Stomach (tissue), 9 donors: ENCODE results near the gene PALLD. TPM values are rescaled to one million over a fixed set of nuclear protein-coding genes. Genes with fewer than 3 reads are reported as not detected.

Experiments
- DNase-seq, 2 donors: peaks; one replicate each; pipeline versions ENCODE4 v3.0.0 to v3.0.0-alpha.2; 2013 to 2019
- H3K27ac ChIP-seq, 5 donors: fragments of 200-600 bp in 4 of 5; sonication (generic) in 4 of 5; one replicate each; pipeline ENCODE4 v1.5.1; 2013 to 2019; ENCODE audit warnings: mild to moderate bottlenecking in 1 of 5, moderate library complexity in 1 of 5
- H3K27me3 ChIP-seq, 3 donors: fragments of 200-600 bp; sonication (generic); one replicate each; pipeline ENCODE4 v1.5.1; 2017 to 2019; ENCODE audit warnings: mixed run types in 1 of 3
- H3K36me3 ChIP-seq, 4 donors: fragments of 200-600 bp; sonication (generic); 1 replicate in 3 of 4; 2 replicates in 1 of 4; pipeline ENCODE4 v1.5.1; 2016 to 2019
- H3K4me1 ChIP-seq, 4 donors: fragments of 200-600 bp; sonication (generic); one replicate each; pipeline ENCODE4 v1.5.1; 2016 to 2019
- H3K4me3 ChIP-seq, 4 donors: fragments of 200-600 bp; sonication (generic) in 3 of 4; one replicate each; pipeline ENCODE4 v1.5.1; 2016 to 2019; ENCODE audit warnings: mild to moderate bottlenecking in 1 of 4
- H3K9me3 ChIP-seq, 4 donors: fragments of 200-600 bp; sonication (generic); one replicate each; pipeline ENCODE4 v1.5.1; 2016 to 2019
- EP300 ChIP-seq: sonication (generic); formaldehyde crosslinking; IDR thresholded peaks from one replicate; pipeline ENCODE4 v1.6.1; 2017; ENCODE audit warnings: antibody characterized with exemption
- POLR2A ChIP-seq, 4 donors: fragments of 450-650 bp; IDR thresholded peaks; one replicate each; pipeline ENCODE4 v1.6.1; 2016; ENCODE audit warnings: antibody characterized with exemption in 4 of 4, control low read depth in 2 of 4, mild to moderate bottlenecking in 1 of 4, moderate library complexity in 1 of 4
- POLR2AphosphoS5 ChIP-seq, 3 donors: sonication (generic); formaldehyde crosslinking; IDR thresholded peaks; one replicate each; pipeline ENCODE4 v1.6.1; 2016; ENCODE audit warnings: antibody characterized with exemption in 3 of 3
- WGBS, 5 donors: extraction: QIAGEN DNeasy Blood & Tissue Kit in 3 of 5; methylation state at CpG; one replicate each; pipeline versions ENCODE4 v1.1.5 to v1.1.7; 2013 to 2018; 5-methylcytosine and 5-hydroxymethylcytosine counted together
- intact Hi-C: fragments of 100-400 bp; cut with DNase I; formaldehyde crosslinking; loops from one replicate; pipeline ENCODE4 v1.15.1; 2023; ENCODE audit warnings: low total_unique reads
- polyA plus RNA-seq, 3 donors: library from polyadenylated mRNA; stranded (reverse); fragments of 200-250 nt; gene quantifications; one replicate each; pipeline ENCODE4 v1.2.3, GENCODE V29; 2013
- total RNA-seq, 5 donors: library from RNA; depleted of rRNA; stranded (reverse); fragments of >200 nt; gene quantifications; one replicate each; pipeline versions ENCODE4 v1.1.0 to v1.2.3, GENCODE V29; 2014 to 2016
- TF ChIP-seq, protein P1 (sequence below), 7 experiments: fragments of 450-650 bp in 4 of 7; fragments of 200-600 bp in 3 of 7; sonication (generic) in 3 of 7; IDR thresholded peaks; one replicate each; pipeline ENCODE4 v1.5.1; 2016 to 2019; ENCODE audit warnings: antibody characterized with exemption in 7 of 7, control low read depth in 2 of 7, mild to moderate bottlenecking in 1 of 7
- donor health status: healthy with polysubstance abuse.
- donor health status: Bipolar disorder and iron deficiency.
- donor health status: healthy.

PALLD gene
- total and polyA plus RNA-seq, 8 donors, result 75.9 to 984 (median 206) TPM

DNA sequence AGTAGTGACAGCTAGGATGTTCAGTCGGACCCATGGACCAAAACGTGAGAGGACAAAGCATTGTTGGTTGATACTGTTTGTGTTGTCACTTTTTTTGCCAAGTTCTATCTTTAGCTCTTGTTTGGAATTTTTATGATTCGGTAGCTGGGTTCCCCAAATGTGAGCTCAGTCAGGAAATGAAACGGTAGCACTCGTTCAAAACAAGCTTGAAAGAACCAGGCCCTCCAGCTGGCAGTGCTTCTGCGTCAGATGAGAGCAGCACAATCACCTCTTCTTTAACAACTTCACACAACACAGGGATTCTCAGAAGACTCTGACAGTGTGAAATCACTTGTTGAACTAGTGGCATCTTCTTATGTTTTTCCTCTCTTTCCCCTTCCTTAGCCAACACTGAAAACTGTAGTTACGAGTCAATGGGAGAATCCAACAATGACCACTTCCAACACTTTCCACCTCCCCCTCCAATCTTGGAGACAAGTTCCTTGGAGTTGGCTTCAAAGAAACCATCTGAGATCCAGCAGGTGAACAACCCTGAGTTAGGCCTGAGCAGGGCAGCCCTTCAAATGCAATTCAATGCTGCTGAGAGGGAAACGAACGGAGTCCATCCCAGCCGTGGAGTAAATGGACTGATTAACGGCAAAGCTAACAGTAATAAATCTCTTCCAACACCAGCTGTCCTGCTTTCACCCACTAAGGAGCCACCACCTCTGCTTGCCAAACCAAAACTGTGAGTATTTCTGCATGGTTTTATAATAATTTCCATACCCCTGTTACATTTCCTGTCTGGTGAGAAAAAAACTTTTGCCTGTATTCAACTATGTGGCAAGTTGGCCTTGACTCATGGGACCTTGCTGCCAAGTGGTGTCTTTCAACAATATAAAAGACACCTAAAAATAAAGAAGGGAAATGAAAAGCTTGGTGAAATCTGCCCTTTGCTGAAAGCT lies 214.6 kb downstream of the PALLD start:
- H3K27ac ChIP-seq, result peak overlapping the region in 4 of 5 donors; percentile 28 to 75 (median 44)
- TF ChIP-seq EP300 (no peak), POLR2A (IDR thresholded peaks at IDR 0.05) (no peak), POLR2AphosphoS5 (IDR thresholded peaks at IDR 0.05) (no peak)
- TF ChIP-seq, protein P1, sequence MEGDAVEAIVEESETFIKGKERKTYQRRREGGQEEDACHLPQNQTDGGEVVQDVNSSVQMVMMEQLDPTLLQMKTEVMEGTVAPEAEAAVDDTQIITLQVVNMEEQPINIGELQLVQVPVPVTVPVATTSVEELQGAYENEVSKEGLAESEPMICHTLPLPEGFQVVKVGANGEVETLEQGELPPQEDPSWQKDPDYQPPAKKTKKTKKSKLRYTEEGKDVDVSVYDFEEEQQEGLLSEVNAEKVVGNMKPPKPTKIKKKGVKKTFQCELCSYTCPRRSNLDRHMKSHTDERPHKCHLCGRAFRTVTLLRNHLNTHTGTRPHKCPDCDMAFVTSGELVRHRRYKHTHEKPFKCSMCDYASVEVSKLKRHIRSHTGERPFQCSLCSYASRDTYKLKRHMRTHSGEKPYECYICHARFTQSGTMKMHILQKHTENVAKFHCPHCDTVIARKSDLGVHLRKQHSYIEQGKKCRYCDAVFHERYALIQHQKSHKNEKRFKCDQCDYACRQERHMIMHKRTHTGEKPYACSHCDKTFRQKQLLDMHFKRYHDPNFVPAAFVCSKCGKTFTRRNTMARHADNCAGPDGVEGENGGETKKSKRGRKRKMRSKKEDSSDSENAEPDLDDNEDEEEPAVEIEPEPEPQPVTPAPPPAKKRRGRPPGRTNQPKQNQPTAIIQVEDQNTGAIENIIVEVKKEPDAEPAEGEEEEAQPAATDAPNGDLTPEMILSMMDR (IDR thresholded peaks at IDR 0.05), result no peak
- intact Hi-C loops, result no loop called here
- WGBS, 5 donors, result 62 to 79% (median 71%) methylated on average over 11 of the region's 11 CpGs
- no peaks in the 10 kb centered on the region for H3K9me3 ChIP-seq
- H3K27me3 ChIP-seq, result no peaks in the 10 kb centered on the region
- H3K4me1 ChIP-seq, result peaks cover 0 to 33% (median 21%) of the 10 kb centered on the region in 4 donors
- H3K4me3 ChIP-seq, result no peak overlapping the region
- DNase-seq, result peak in 1 of 2 donors; percentile 34
- no peaks in the 10 kb centered on the region for H3K36me3 ChIP-seq

DNA sequence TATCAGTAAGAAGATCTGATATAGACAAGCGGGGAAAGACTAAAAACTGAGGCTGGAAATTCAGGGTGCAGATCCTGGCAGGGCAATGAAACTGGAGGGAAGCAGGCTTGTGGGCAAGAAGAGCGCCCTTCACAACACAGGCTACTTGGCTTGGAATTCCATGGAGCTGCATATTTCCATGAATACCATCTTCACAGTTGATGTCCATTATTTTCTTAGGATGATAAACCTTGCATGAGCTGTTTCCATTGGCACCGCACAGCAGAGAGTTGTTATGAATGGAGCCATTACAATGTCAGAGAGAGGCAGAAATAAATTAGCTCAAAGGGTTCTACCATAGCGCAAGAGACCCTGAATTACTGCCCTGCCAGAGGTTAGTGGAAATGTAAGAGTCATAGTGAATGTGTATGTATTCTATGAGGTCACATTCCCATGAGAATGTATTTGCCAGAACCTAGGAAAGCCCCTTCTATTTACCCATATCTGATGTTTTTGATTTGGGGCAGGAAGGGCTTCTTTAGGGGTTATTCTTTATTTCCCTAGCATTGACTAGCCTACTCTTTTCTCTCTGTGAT lies 215.6 kb downstream of the PALLD start:
- intact Hi-C loops, result no loop called here
- peaks cover 0 to 42% (median 21%) of the 10 kb centered on the region in 4 donors for H3K4me1 ChIP-seq
- no peak for DNase-seq
- no peaks in the 10 kb centered on the region for H3K9me3 ChIP-seq
- 91 to 98% (median 94%) methylated on average over 4 of the region's 4 CpGs for WGBS, 5 donors
- H3K4me3 ChIP-seq, result no peak overlapping the region
- H3K36me3 ChIP-seq, result no peaks in the 10 kb centered on the region
- no peaks in the 10 kb centered on the region for H3K27me3 ChIP-seq
- peak overlapping the region in 2 of 5 donors; percentile 58 to 75 for H3K27ac ChIP-seq
- no peak for TF ChIP-seq POLR2AphosphoS5 (IDR thresholded peaks at IDR 0.05)

DNA sequence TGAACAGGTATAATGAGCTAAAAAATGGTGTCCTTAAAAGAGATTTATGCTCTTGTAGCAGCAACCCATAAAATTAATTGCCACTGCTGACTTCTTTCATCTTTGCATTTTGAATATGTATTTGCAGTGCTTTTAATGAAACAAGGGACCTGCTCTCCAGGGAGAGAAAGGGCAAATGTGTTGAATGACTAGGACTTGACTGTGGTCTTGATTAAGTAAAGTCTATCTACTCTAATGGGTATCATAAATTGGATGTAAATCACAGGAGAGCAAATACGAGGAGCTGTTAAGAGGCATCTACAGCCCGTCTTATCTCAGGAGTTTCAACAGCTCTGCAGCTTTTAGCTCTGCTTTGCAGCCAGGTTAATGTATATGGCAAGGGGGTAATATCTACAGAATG lies 216.4 kb downstream of the PALLD start:
- DNase-seq, result peak in 1 of 2 donors; percentile 33
- no peaks in the 10 kb centered on the region for H3K27me3 ChIP-seq
- 43 to 73% (median 62%) methylated on average over 2 of the region's 2 CpGs for WGBS, 5 donors
- intact Hi-C loops, result no loop called here
- H3K9me3 ChIP-seq, result no peaks in the 10 kb centered on the region
- no peak overlapping the region for H3K27ac ChIP-seq
- no peak overlapping the region for H3K4me3 ChIP-seq
- no peaks in the 10 kb centered on the region for H3K36me3 ChIP-seq
- TF ChIP-seq, protein P1 (IDR thresholded peaks at IDR 0.05), result no peak
- TF ChIP-seq POLR2AphosphoS5 (IDR thresholded peaks at IDR 0.05), result no peak
- no peak for TF ChIP-seq EP300
- no peak for TF ChIP-seq POLR2A (IDR thresholded peaks at IDR 0.05)
- peaks cover 0 to 48% (median 21%) of the 10 kb centered on the region in 4 donors for H3K4me1 ChIP-seq

DNA sequence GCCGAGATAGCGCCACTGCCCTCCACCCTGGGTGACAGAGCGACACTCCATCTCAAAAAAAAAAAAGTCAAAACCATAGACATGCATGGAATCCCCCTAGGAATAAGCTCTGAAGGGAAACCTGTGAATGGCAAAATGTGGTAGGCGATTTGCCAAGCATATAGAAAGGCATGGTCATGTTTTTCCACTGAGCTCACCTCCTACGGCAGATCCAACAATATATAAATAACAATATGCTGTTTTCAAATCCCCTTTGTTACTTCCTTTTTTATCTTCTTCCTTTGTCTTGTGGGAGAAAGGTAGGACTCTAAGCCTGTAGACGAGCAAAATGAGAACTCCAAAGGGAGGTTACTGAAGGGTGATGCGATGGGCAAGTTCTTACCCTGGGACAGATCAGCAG lies 219.0 kb downstream of the PALLD start:
- no peaks in the 10 kb centered on the region for H3K9me3 ChIP-seq
- WGBS, 5 donors, result 84 to 92% (median 90%) methylated on average over 7 of the region's 7 CpGs
- H3K27me3 ChIP-seq, result no peaks in the 10 kb centered on the region
- no peaks in the 10 kb centered on the region for H3K36me3 ChIP-seq
- no peak for DNase-seq
- peak overlapping the region in 3 of 5 donors; percentile 36 to 70 (median 37) for H3K27ac ChIP-seq
- no peak for TF ChIP-seq EP300
- no peak for TF ChIP-seq POLR2AphosphoS5 (IDR thresholded peaks at IDR 0.05)
- no peak for TF ChIP-seq POLR2A (IDR thresholded peaks at IDR 0.05)
- TF ChIP-seq, protein P1 (IDR thresholded peaks at IDR 0.05), result no peak
- intact Hi-C loops, result no loop called here
- no peak overlapping the region for H3K4me3 ChIP-seq
- peaks cover 0 to 36% (median 11%) of the 10 kb centered on the region in 4 donors for H3K4me1 ChIP-seq
